ENCODE results near the gene LRP1.

LRP1 gene
- total RNA-seq: 440 to 2,193 (median 841) reads per million in 18 experiments

GRCh38 chr12:57127726-57128518 is at the start of gene LRP1:
Gene LRP1 (plus strand): TSS chr12:57128483. CDS start chr12:57128965, 482 bp downstream.
- peak; percentile 82 to 88 for DNase-seq

GRCh38 chr12:57078519-57079404 is 49.5 kb upstream of the LRP1 start, which contains the start of gene NEMP1:
Gene NEMP1 (minus strand): TSS chr12:57078791. CDS start chr12:57078745, 46 bp downstream.
- peak; percentile 100 for DNase-seq

GRCh38 chr12:57079821-57080220 is 48.5 kb upstream of the LRP1 start:
- DNase-seq: no peak

DNA sequence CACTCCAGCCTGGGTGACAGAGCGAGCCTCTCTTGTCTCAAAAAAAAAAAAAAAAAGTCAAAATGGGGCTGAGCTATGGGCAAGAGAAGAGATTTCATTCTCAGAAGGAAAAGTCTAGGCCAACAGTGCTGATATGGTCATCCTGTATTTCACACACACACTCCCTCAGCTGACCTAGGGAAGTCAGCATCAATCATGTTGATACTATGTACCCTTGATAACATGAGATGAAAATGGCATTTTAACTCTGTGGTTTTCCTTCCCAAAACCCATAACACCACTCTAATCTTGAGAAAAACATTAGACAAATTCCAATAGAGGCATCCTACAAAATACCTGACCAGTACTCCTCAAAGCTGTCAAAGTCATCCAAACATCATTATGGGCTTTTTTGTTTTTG is 47.4 kb upstream of the LRP1 start:
- no peak for DNase-seq

DNA sequence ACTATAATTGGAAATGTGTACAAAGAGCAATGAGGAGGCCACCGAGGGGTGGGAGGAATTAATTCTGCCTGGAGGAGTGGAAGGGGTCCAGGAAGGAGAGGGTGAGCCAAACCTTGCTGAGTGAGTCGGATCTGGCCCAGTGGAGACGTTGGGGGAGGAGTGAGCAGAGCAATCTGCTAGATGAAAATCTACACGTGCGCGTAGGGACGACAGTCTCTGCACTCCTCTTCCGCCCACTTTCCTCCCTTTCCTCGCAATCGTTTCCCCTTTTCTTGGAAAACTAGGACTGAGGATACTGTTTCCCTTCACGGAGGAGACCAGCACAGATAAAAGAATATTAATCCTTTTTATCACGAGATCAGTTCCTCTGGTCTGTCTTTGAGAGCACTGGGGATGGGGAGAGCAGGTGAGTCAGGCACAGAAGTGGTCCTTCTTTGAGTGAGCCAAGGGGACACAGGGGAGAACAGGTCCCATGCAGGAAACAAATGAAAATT is 42.2 kb upstream of the LRP1 start:
- DNase-seq: peak; percentile 51

DNA sequence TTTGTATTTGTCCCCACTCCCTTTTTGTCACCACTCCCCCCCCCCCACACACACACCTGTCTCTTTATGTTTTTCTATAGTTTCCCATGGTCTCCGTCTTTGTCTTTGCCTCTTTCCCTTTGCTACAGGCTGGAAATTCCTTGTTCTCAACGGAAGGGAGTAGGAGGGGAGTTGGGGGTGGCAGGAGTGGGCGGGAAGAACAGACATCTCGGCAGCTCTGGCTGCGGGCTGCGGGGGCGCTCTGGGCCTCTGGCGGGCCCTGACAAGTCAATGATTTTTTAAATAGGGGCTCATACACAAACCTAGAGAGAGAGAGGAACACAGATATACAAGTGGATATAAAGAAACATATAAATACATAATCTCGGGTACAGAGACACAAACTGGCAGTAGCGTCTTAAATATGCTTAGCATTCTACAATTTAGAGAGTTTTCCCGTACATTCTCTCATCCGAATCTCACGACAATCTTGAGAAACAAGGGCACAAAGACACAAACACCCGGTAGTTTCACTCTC is 41.7 kb upstream of the LRP1 start:
- DNase-seq: peak; percentile 27 to 74

DNA sequence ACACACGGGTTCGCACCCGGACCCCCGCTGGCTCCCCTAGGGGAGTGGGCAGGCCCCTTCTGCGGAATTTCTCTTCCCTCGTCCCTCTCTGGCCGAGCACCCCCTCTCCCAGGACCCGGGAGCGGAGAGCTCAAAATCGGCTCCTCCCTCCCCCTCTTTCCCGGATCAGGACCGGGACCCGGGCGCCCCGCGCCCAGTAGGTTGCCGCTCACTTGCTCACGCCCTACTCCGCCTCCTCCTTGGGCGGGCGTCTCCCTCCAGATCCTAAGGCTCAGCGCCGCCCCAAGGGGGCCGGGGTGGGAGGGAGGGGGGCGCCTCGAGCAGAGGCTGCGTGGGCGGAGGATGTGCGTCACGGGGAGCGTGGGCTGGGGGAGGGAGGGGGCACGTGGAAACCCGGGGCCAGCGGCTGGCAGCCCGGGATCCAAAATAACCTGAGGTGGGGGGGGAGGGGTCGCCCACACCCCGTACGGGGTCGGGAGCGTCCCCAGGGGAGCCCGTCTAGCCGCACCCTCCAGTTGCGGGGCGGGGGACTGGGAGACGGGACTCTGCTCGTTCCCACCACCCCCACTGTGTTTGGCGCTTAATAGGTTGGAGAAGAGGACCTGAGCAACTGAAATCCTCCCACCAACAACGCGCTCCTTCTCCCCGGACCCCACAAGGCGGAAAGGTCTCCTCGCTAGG is 41.1 kb upstream of the LRP1 start:
- DNase-seq: peak; percentile 70 to 81

GRCh38 chr12:57087691-57088353 is 40.5 kb upstream of the LRP1 start:
- DNase-seq: peak; percentile 76 to 90

DNA sequence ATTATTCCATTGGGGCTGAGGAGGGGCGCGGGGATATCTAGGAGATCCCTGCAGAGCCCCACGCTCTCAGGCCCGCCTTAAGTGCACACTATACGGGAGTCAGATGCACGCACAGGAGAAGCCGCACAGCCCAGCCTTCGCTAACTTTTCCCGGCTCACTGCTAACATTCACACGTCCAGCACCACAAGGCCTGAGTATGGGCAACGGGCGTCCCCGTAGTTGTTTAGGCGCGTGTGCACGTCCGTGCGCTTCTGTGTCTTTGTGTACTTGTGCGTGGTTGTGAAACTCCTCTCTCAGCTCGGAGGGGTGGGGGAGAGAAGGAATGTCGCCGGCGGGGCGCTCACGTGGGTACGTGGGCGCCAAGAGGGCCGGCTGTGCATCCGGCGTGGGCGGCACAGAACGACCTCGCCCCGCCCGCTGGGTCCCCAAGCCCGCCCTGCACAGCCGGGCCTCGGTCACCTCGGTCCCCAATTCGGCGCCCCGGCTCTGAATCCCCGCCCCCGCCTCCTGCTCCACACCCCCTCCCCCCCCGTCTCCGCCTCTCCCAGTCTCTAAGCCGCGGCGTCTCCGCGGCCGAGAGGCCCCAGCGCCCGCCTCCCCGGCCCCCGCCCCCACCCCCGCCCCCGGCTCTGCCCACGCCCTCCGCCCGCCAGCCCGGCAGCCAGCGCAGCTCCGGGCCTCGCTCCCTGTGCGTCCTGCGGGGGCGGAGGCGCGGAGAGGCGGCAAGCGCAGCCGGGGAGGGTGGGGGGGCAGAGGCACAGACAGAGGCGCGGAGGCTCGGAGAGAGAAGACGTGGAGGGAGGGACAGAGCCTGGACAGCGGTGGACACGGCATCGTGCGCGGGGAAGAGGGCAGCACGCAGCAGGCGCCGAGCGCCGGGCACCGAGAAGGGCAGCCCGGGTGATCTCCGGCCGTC is 39.7 kb upstream of the LRP1 start, which contains the start of gene NAB2:
Gene NAB2 (plus strand): TSS at position 761 of the 917 bp plus-strand sequence. CDS start 158 bp downstream, outside the sequence.
- DNase-seq: peak; percentile 92 to 95

DNA sequence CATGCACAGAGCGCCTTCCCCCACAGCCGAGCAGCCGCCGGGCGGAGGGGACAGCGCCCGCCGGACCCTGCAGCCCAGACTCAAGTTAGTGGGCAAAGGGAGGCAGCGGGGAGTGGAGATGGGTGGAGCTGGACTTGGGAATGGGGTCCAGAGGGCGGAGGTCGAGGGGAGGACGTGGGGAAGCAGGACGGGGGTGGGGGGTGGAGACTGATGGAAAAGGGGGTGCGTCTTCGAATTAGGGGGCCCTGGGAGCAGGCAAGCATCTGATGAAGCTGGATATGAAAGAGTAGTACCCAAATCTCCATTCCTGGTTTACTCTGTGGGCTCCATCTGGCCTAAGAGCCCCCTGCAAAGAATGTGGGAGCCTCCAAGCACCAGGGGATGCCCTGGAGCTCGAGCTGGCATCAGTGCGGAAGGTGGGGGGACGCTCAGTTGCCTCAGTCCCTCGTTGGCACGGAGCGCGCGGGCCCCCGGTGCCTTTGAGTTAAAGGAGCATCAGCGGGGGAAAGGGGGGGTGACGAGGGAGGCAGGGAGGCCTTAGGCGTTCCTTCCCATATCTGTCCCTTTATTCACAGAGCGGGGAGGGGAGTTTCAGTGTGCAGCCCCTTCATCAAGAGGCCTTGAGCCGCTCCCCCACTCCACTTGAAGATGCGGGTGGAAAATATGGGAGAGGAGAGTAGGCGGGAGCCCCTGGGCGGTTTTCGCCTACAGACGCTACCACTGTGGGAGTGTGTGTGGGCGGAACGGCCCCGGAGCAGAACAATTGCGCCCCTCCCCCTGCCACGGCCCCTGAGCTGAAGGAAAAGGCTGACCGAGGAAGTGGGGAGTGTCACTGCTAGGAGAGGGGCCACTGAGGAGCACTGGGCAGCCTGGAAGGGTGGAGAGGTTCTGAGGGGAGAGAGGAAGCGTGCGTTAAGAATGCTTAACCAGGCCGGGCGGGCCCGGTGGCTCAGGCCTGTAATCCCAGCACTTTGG is 38.7 kb upstream of the LRP1 start:
- DNase-seq: peak; percentile 38 to 50

- DNase-seq: no peak
Observed at GRCh38 chr12:57090490-57090889, 37.8 kb upstream of the LRP1 start.

DNA sequence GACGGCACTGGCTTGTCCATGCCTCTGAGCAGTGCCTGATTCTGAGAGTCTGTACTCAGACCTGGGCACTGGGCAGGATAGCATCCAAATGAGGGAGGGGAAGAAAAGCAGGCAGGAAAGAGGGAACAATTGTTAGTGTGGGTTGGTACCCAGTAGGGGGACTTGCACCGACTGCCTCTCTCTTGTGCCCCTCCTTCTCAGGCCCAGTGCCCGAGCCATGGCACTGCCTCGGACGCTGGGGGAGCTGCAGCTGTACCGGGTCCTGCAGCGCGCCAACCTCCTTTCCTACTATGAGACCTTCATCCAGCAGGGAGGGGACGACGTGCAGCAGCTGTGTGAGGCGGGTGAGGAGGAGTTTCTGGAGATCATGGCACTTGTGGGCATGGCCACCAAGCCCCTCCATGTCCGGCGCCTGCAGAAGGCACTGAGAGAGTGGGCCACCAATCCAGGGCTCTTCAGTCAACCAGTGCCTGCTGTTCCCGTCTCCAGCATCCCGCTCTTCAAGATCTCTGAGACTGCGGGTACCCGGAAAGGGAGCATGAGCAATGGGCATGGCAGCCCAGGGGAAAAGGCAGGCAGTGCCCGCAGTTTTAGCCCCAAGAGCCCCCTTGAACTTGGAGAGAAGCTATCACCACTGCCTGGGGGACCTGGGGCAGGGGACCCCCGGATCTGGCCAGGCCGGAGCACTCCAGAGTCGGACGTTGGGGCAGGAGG is 37.2 kb upstream of the LRP1 start:
- no peak for DNase-seq

GRCh38 chr12:57091638-57092528 is 36.4 kb upstream of the LRP1 start:
- no peak for DNase-seq

GRCh38 chr12:57092529-57092862 is 35.8 kb upstream of the LRP1 start:
- no peak for DNase-seq

DNA sequence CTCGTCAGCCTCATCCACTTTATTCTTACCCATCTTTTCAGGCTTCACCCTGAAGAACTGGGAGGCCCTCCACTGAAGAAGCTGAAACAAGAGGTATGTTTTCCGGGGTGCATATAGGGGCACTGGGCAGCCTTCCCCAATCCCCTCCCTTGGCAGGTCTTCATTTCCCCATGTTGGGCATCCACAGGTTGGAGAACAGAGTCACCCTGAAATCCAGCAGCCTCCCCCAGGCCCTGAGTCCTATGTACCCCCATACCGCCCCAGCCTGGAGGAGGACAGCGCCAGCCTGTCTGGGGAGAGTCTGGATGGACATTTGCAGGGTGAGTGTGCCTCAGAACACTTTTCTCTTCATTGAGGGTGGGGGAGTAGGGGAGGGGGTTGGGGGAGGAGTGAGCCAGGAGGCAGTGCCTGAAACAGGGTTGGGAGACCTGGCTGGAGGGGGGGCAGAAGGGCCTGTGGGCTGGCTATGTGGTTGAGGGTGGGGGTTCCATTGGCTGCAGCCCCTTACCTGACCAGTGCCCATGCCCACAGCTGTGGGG is 35.3 kb upstream of the LRP1 start:
- no peak for DNase-seq

DNA sequence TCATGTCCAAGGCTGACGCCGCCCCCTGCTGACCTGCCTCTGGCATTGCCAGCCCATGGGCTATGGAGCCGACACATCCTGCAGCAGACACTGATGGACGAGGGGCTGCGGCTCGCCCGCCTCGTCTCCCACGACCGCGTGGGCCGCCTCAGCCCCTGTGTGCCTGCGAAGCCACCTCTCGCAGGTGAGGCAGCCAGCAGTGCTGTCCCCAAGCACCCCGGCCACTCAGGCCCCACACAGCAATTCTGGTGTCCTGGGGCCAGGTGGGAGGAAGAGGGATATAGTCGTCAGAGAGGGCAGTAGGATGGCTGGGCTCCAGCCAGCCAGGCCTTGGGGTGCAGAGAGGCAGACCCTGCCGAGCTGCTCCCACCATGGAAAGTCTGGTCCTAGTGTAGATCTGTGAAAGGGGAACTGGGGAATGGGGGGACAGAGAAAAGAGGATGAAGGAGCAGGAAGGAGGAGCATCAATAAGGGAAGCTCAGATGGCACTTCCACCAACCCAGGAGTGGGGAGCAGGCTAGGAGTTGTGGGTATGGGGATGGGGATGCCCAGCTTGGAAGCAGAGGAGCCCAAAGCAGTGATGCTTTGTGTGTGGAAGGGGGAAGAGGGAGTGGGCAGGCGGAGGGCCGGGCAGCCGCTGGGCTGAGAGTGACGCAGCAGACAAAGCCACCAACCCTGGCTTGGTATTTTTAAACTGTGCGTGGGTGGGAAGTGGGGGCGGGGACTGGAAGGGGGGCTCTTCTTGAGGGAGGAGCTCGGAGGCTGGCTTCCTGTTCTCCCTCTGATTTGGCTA is 34.7 kb upstream of the LRP1 start:
- DNase-seq: peak; percentile 55 to 78
